Epithelial cell of umbilical artery (primary cell): ENCODE data around the gene NHLRC1. TPM values are rescaled to one million over a fixed set of nuclear protein-coding genes. Genes with fewer than 3 reads are reported as not detected.

Source experiments
- total RNA-seq: library from RNA; depleted of rRNA; stranded (reverse); fragments of >200 nt; gene quantifications from 2 replicates; pipeline ENCODE4 v1.2.3, GENCODE V29; 2014

NHLRC1 gene
- total RNA-seq = 2.6 and 3.3 TPM in 2 replicates

DNA sequence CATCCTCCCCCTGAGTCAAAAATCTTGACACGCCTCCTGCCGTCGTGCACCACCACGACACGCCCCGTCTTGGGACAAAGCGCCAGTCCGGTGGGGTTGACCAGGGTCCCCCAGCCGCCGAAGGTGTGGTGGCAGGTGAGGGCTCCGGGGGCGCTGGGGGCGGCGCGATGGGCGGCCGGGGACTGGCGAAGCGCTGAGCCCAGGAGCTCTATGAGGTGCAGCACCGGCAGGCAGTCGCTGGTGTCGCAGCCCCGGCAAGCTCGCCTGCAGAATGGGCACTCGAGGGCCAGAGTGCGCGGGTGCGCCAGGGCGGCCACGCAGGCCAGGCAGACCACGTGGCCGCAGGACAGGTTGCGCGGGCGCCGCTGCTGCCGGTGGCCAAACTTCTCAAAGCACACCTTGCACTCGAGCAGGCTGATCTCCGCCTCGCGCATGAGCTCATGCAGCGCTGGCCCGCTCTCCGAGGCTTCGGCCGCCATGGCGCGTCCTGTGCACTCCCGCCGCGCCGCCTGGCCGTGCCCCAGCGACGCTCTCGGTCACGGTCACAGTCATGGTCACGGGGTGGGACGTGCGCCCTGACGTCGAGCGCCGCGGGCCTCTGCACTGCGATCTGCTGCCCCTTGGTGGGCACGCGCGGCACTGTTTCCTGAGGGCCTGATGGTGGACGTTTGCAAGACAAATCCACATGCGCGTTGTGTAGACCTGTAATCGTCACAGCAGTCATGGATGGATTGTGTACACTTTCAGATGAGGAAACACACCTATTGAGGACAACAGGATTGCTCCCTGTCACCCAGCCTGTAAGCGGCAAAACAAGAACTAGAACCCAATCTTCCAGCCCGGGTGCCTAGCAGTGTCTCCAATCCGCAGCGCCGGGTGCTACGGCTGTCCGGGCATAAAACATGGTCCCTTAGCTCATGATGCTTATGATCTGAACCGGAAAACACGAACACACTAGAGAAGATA lies at the start of gene NHLRC1:
TSS of gene NHLRC1 (minus strand) at position 550 of the 966 bp plus-strand sequence. CDS start at position 479, 71 bp downstream.

DNA sequence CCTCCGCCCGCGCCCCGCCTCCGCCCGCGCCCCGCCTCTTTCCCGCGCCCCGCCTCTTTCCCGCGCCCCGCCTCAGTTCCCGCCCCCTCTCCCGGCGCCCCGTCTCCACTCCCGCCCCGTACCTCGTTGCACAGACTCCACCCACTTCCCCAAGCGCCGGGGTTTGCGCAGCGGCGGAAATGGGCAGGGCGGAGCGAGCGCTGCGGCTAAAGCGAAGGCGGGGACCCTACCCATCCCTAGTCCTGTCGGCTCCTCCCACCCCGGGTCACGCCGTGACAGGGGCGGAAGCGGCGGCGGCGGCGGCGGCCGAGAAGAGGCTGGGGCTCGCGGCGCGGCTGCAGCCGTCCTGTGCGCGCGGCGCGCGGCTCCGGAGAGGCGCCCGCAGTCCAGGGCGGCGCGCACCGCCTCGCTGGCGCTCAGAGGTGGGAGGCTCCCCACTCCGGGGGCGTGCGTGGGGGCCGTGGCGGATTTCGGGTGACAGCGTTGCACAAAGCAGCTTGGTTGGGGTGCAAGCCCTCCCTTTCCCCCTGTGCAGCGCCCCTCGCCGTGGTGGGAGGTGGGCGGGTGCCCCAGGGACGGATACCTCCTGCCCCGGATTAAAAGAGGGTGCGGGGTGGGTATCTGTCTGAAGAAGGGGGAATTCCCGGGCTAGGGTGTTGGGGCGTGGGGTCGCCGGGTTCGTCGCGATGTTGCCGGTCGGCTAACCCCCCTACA lies 32.8 kb upstream of the NHLRC1 start, which contains the start of gene KDM1B:
TSS of gene KDM1B (plus strand) at position 273 of the 714 bp plus-strand sequence. CDS start 4,474 bp downstream, outside the sequence.

DNA sequence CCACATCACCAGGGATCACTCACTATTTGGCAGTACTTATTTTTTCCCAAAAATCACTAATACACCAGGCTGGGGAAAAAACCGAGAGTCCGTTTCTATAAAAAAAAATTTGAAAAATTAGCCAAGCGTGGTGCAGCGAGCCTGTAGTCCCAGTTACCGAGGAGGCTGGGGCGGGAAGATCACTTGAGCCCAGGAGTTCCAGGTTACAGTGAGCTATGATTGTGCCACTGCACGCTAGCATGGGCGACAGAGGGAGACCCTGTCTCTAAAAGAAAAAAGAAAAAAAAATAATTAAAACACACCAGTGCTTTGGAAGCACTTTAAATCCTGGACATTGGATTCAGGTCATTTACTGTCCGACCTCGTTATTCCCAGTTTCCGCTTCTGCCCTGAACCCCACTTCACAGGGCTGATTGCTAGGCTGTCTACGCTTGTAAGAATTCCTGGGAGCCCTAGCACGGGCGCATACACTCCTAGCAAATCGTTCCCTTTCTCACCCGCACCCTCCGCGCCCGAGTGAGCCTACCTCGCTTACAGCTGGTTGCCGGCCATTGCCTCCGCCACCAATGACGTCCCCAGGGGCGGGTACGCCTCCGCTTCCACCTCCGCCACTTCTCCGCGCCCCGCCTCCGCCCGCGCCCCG lies 32.2 kb upstream of the NHLRC1 start, which contains the start of gene TPMT:
TSS of gene TPMT (minus strand) at position 571 of the 643 bp plus-strand sequence. CDS start 5,950 bp downstream, outside the sequence.

Other genes with a start within 250 kb of the NHLRC1 start
- gene KIF13A, start 135.0 kb downstream of the NHLRC1 start, total RNA-seq = 26.0 and 34.5 TPM in 2 replicates
- 11.0 and 13.2 TPM in 2 replicates for gene TPMT, start 32.4 kb upstream of the NHLRC1 start, total RNA-seq
- 7.1 and 10.9 TPM in 2 replicates for gene KDM1B, start 32.7 kb upstream of the NHLRC1 start, total RNA-seq
- 116 and 140 TPM in 2 replicates for gene DEK, start 141.9 kb upstream of the NHLRC1 start, total RNA-seq